NCI-H2171 (cell line): ENCODE measurements around the gene TENT5A.

Experiments
- DNase-seq: peaks from one replicate; lab custom pipeline; 2025; lab: John Stamatoyannopoulos, UW

The TENT5A gene

GRCh38 chr6:81713205-81713604, 39.3 kb downstream of the TENT5A start:
- no peak for DNase-seq

- no peak for DNase-seq
These were observed 44.3 kb downstream of the TENT5A start for GRCh38 chr6:81708113-81708699.

GRCh38 chr6:81704700-81705099, 47.8 kb downstream of the TENT5A start:
- DNase-seq, result no peak

- no peak for DNase-seq
These were observed 52.1 kb downstream of the TENT5A start for GRCh38 chr6:81700414-81700813.

GRCh38 chr6:81697559-81697958, 54.9 kb downstream of the TENT5A start:
- DNase-seq, result no peak

GRCh38 chr6:81696524-81696923, 56.0 kb downstream of the TENT5A start:
- no peak for DNase-seq
